ENCODE results near the gene GUCA2B. TPM values are rescaled to one million over a fixed set of nuclear protein-coding genes. Genes with fewer than 3 reads are reported as not detected.

The GUCA2B gene
- polyA plus RNA-seq, 3 donors: not detected

GRCh38 chr1:42189931-42190853 lies 37.0 kb downstream of the GUCA2B start:
- H3K27ac Mint-ChIP-seq: no peak overlapping the region
- H3K27me3 Mint-ChIP-seq (ENCODE audit: low read depth in 3 of 3): no peaks in the 10 kb centered on the region
- WGBS (ENCODE audit: insufficient coverage): 80% methylated on average over 1 of the region's 6 CpGs
- intact Hi-C loops (cut with micrococcal nuclease): no loop called here
- Histone ChIP-seq H3K4me2 (replicated peaks; ENCODE audit: extremely low read depth, low read length, poor library complexity, severe bottlenecking) (no peak overlapping the region), H3K9ac (ENCODE audit: insufficient read depth, low read length, poor library complexity, severe bottlenecking) (no peak overlapping the region), H3K79me2 (ENCODE audit: insufficient read depth, low read length) (no peaks in the 10 kb centered on the region), H4K20me1 (ENCODE audit: insufficient read depth, low read length) (no peaks in the 10 kb centered on the region), H3K27ac (ENCODE audit: low read depth in 1 of 2, low read length in 2 of 2) (no peak overlapping the region), H3K4me1 (ENCODE audit: control insufficient read depth in 1 of 2, insufficient read depth in 2 of 2, low read length in 2 of 2) (no peaks in the 10 kb centered on the region), H3K9me3 (replicated peaks in 1 of 2; ENCODE audit: control insufficient read depth in 1 of 2, insufficient read depth in 1 of 2, low read length in 2 of 2) (no peaks in the 10 kb centered on the region), H2AFZ (ENCODE audit: insufficient read depth, low read depth, low read length, poor library complexity, severe bottlenecking) (no peak overlapping the region), H3K4me3 (replicated peaks in 1 of 3; ENCODE audit: low read depth in 2 of 3, low read length in 3 of 3) (no peak overlapping the region), H3K27me3 (ENCODE audit: control insufficient read depth in 2 of 2, insufficient read depth in 2 of 2, low read length in 2 of 2) (no peaks in the 10 kb centered on the region), H3K36me3 (replicated peaks in 1 of 2; ENCODE audit: control insufficient read depth in 1 of 2, insufficient read depth in 2 of 2, low read length in 2 of 2) (peaks cover 62 to 87% of the 10 kb centered on the region in 2 donors)
- DNase-seq: no peak
- no peak overlapping the region for H3K4me3 Mint-ChIP-seq
- H3K36me3 Mint-ChIP-seq: peaks cover 67 to 72% of the 10 kb centered on the region in 2 donors
- H3K9me3 Mint-ChIP-seq: no peaks in the 10 kb centered on the region
- no peaks in the 10 kb centered on the region for H3K4me1 Mint-ChIP-seq
- no peak for TF ChIP-seq CTCF (IDR thresholded peaks at IDR 0.05)

- Histone ChIP-seq H3K9me3 (replicated peaks in 1 of 2; ENCODE audit: control insufficient read depth in 1 of 2, insufficient read depth in 1 of 2, low read length in 2 of 2) (no peaks in the 10 kb centered on the region), H2AFZ (ENCODE audit: insufficient read depth, low read depth, low read length, poor library complexity, severe bottlenecking) (no peak overlapping the region), H3K9ac (ENCODE audit: insufficient read depth, low read length, poor library complexity, severe bottlenecking) (no peak overlapping the region), H3K79me2 (ENCODE audit: insufficient read depth, low read length) (no peaks in the 10 kb centered on the region), H3K36me3 (replicated peaks in 1 of 2; ENCODE audit: control insufficient read depth in 1 of 2, insufficient read depth in 2 of 2, low read length in 2 of 2) (peaks cover 55 to 87% of the 10 kb centered on the region in 2 donors), H3K4me3 (replicated peaks in 1 of 3; ENCODE audit: low read depth in 2 of 3, low read length in 3 of 3) (no peak overlapping the region), H3K4me1 (ENCODE audit: control insufficient read depth in 1 of 2, insufficient read depth in 2 of 2, low read length in 2 of 2) (no peaks in the 10 kb centered on the region), H4K20me1 (ENCODE audit: insufficient read depth, low read length) (no peaks in the 10 kb centered on the region), H3K4me2 (replicated peaks; ENCODE audit: extremely low read depth, low read length, poor library complexity, severe bottlenecking) (no peak overlapping the region), H3K27ac (ENCODE audit: low read depth in 1 of 2, low read length in 2 of 2) (no peak overlapping the region), H3K27me3 (ENCODE audit: control insufficient read depth in 2 of 2, insufficient read depth in 2 of 2, low read length in 2 of 2) (no peaks in the 10 kb centered on the region)
- peaks cover 62 to 68% of the 10 kb centered on the region in 2 donors for H3K36me3 Mint-ChIP-seq
- no peaks in the 10 kb centered on the region for H3K4me1 Mint-ChIP-seq
- no peaks in the 10 kb centered on the region for H3K27me3 Mint-ChIP-seq (ENCODE audit: low read depth in 3 of 3)
- no peak for DNase-seq
- TF ChIP-seq CTCF (IDR thresholded peaks at IDR 0.05): no peak
- H3K4me3 Mint-ChIP-seq: no peak overlapping the region
- 96% methylated on average over 8 of the region's 8 CpGs for WGBS (ENCODE audit: insufficient coverage)
- H3K27ac Mint-ChIP-seq: no peak overlapping the region
- intact Hi-C loops (cut with micrococcal nuclease): no loop called here
- H3K9me3 Mint-ChIP-seq: no peaks in the 10 kb centered on the region
Measured at GRCh38 chr1:42191319-42191718, 38.1 kb downstream of the GUCA2B start.
